ENCODE measurements around the gene SVOPL.

- TF ChIP-seq CTCF (IDR thresholded peaks at IDR 0.05; ENCODE audit: low read depth, low read length, missing input control) (no peak), SP1 (IDR thresholded peaks at IDR 0.05) (no peak), GABPA (IDR thresholded peaks at IDR 0.05 in 1 of 2, conservative IDR thresholded peaks at IDR 0.05 in 1 of 2) (no peak), ZBTB33 (IDR thresholded peaks at IDR 0.05) (no peak), TAF1 (conservative IDR thresholded peaks at IDR 0.05) (no peak), ATF3 (IDR thresholded peaks at IDR 0.05) (no peak), JUND (IDR thresholded peaks at IDR 0.05) (no peak), MAX (IDR thresholded peaks at IDR 0.05) (no peak)
These were observed 68.8 kb downstream of the SVOPL start for GRCh38 chr7:138632384-138632783.

All from liver (tissue), 3 donors.